GM18907 (cell line): ENCODE results near the gene SIRPA.
A peak's percentile ranks its signal among the peaks of the same experiment; 100 is the strongest.

Experiments used
- ATAC-seq: cut with Tn5 transposase; IDR thresholded peaks from one replicate; pipeline ENCODE4 v1.9.1; 2021; ENCODE audit warnings: mild to moderate bottlenecking, moderate library complexity; ENCODE audit not compliant: unreplicated experiment

SIRPA gene

GRCh38 chr20:1868856-1869255 is 26.4 kb upstream of the SIRPA start:
- ATAC-seq = no peak

- ATAC-seq = no peak
Measured at GRCh38 chr20:1870323-1870722, 24.9 kb upstream of the SIRPA start.

DNA sequence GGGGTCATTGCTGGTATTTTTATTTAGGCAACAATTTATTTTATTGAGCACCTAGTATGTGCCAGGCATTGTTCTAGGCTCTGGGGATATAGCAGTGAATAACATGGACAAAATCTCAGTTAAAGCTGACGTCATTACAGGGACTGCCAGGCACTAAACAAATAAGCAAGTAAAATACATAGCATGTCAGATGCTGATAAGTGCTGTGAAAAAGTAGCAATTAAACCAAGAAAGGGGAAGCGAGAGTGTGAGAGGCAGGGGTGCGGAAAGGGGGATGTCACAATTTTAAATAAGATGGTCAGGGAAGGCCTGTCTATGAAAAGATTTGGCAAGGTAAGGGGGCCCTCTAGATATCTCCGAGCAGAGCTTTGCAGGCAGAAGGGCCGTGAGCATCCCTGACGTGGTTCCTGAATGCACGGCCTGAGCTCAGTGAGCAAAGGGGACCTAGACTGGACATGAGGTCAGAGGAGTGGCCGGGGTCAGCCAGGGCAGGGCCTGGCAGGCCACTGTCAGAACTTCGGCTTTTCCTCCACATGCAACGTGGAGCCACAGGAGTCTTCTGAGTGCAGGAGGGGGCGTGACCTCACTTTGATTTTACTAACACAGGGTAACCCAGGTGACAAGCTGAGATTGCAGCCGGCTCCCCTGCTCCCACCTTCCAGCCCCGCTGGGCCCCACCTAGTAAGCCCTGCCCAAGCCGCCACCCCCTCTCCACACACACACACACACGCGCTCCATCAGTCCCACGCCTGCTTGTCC is 24.2 kb upstream of the SIRPA start:
- ATAC-seq = no peak

GRCh38 chr20:1871807-1872458 is 23.3 kb upstream of the SIRPA start:
- ATAC-seq = peak; percentile 53

DNA sequence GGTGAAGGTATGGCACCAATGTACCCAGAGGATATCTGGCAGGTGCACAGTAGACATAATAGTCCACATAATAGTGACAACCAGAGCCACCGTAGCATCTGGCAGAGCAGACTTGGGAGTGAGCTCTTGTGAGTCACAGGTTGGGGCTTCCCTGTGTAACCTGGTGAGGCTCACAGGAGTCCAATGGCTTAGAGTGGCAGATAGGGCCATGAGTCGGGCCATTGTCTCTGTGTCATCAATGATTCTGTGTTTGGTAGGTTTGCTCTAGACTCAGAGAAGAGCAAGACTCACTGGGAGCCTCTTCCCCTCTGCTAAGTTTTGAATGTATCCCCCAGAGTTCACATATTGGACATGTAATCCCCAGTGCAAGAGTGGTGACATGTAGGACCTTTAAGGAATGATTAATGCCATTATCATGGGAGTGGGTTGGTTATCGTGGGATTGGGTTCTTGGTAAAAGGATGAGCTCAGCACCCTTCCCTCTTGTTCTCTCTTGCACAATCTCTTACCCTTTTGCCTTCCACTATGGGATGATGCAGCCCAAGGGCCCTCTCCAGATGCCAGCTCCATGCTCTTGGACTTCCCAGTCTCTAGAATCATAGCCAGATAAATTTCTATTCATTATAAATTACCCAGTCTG is 22.6 kb upstream of the SIRPA start:
- ATAC-seq = no peak

- ATAC-seq = no peak
Measured at GRCh38 chr20:1874450-1875182, 20.6 kb upstream of the SIRPA start.

- no peak for ATAC-seq
Measured at GRCh38 chr20:1875183-1875554, 20.0 kb upstream of the SIRPA start.

DNA sequence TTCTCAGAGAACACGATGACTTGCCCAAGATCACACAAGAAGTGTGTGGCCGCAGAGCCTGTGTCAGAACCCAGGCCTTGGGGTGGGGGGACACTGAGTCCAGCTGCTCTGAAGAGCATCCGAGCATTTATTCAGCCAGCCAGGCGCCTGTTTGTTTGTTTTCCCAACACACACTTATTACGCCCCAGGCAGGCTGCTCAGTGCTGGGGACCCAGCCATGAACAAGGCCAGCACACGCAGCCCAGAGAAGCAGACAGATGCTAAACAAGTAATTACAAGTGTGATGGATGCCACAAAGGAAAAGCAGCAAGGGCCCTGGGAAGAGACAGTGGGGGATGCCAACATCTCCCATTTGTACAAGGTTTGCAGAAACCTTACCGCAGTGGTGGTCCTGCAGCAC is 19.4 kb upstream of the SIRPA start:
- no peak for ATAC-seq

GRCh38 chr20:1876217-1876921 is 18.8 kb upstream of the SIRPA start:
- no peak for ATAC-seq

DNA sequence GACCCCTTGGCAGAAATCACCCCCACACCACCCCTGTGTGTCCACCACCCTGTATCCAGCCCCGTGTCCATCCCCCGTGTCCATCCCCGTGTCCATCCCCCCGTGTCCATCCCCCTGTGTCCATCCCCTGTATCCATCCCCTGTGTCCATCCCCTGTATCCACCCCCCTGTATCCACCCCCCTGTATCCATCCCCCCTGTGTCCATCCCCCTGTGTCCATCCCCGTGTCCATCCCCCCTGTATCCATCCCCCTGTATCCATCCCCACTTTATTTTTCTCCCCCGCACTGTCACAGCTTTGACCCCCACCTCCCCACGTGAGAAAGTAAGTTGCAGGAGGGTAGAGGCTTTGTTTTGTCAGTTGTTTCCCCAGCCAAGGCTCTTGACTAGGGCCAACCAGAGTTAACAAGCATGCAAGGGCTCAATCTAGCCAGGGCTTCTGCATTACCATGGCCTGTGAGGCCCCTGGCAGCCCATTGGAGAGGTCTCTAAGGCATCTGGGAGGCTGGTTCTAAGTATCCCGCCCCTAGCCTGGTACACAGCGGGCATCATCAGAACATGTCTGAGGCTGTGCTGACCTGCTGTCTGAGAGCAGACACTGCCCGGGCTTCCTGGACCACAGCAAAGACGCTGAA is 18.1 kb upstream of the SIRPA start:
- no peak for ATAC-seq

DNA sequence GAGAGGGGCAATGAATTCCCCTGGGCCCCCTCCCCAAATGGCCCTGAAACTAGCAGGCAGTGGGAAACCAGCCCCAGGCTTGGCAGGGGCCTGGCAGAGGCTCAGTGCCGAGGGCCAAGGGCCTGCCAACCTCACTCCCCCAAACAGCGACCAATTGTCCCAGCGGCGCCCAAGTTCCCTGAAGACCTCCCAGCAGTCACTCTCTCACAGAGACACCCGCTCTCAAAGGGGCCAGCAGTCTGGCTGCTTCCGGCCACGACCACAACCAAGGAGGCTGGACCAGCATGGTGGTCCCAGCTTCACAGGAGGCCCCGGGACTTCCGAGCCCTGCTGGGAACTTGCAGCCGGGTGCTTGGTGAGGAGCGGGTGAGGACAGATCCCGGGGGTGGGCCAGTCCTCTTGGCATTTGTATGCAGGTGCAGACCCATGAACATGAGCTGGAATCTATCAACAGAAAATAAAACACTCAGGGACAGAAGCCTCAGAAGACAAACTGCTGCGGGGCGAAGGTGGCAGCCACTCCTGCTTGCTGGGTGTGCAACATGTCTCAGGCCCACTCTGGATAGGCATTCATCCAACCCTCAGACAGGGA is 17.5 kb upstream of the SIRPA start:
- no peak for ATAC-seq

DNA sequence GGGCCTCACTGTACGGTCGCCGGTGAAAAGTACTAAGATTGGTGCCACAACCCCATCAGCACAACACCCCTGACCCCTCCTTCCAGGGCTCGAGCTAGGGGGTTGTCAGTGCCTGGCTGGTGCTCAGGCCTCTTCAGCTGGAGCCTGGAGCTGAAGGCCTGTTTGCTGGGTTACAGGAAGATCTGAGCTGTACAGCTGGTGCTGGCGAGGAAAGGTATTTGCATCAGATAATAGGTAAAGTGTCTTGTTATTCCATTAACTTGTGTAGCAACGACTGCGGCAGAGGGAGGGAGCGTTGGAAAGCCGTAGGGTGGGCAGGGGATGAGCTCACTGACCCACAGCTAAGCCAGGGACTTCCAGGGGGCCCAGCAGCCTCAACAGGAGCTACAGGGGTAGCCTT is 15.8 kb upstream of the SIRPA start:
- ATAC-seq = no peak

DNA sequence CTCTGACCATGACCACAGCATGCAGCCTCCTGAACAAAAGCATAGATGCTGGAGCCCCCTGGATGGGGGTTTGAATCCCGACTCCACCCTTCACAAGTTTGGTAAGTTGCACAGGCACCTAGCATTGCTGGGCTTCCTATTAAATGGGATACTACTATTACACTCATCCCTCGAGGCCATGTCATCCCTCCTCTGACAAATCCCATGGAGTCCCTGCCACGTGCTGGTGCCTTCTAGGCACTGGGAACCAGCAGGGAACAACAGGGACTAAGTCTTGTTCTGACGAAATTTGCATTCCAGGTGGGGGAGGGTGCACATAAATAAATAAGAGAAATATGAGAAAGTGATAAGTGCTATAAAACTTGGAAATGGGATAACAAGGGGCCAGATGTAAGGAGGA is 15.3 kb upstream of the SIRPA start:
- ATAC-seq = no peak

- no peak for ATAC-seq
Measured at GRCh38 chr20:1880529-1881239, 14.5 kb upstream of the SIRPA start.

GRCh38 chr20:1881240-1881835 is 13.9 kb upstream of the SIRPA start:
- ATAC-seq = no peak

- ATAC-seq = no peak
Measured at GRCh38 chr20:1882026-1882425, 13.2 kb upstream of the SIRPA start.

DNA sequence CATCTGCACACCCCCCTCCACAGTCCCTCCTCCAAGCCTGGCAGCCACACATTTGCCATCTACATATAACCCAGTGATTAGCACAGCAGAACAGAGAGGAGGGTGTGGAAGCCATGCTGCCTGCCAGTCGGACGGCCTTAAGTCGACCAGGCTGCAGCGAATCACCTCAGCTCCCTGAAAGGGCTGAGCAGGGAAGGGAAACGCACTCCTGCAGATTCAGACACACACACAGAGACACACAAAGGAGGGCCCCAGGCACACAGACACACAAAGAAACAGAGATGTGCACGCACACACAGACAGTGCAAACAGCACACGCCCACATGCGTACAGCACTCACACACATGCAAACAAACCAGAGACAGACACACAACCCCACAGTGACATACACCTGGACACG is 11.2 kb upstream of the SIRPA start:
- ATAC-seq = no peak

GRCh38 chr20:1885254-1885653 is 10.0 kb upstream of the SIRPA start:
- no peak for ATAC-seq
